ENCODE results near the gene APCDD1.

APCDD1 gene

DNA sequence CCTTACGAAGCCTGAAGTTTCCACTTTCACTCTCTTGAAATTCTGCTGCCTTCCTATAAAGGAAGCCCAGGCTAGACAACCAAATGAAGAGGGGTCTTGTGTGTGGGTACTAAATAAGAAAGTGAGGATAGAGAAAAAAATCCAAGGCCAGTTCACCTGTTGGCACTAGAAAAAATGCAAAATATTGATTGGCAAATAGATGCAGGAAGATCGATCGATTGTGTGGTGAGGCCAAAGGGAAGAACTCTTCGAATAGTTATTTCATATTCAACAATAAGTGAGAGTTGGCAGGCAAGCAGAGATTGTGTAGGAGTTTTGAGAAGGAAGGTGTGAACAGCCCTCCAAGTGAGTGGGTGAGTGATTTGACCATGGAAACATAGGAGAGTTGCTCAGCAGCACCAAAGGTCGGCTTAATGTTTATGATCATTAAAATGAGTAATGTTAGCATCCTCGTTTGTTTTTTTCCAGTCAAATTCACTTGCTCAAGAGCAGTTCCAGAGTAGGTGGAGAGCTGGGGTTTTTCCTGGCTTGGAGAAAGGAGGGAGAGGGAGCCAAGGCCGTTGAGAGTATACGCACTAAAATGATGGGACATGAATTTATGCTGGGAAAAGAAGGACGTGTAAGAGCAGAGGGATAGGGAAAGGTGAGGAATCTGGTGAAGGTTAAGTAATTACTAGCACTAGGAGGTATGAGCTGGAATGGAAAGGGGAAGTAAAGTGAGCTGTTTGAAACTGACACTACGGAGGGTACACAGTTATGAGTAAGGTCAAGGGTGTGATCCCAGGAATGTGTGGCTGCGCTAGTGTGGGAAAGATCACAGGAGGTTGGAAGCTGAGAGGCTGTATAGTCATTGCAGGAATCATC, 70.3 kb downstream of the APCDD1 start:
- ChIA-PET CTCF (interaction anchor here (1.3 to 2.1 kb wide), 2 partner anchors 35 to 553 kb away, joined by 3 to 6 read pairs; no protein-coding TSS in a partner anchor), POLR2A (interaction anchor here (0.7 kb wide), 1 partner anchor 560 kb away, joined by 3 read pairs; no protein-coding TSS in a partner anchor)

DNA sequence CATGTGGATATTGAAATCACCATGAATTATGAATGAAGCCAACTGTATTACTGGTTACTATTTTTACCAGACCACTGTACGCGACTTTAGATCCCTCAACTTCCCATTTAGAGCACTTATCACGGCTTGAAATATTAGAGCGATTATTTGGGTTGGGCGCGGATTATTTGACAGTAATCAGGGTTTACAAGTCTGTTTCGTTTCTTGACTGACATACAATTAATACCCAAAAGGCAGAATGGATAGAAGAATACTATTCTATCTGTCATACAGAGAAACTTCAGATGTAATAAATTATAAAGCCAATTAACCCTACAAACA, 70.9 kb downstream of the APCDD1 start:
- ChIA-PET POLR2A (interaction anchor here (0.7 to 1.0 kb wide), 3 partner anchors 19 to 560 kb away, joined by 3 to 6 read pairs (median 3); no protein-coding TSS in a partner anchor), CTCF (interaction anchor here (0.9 to 2.1 kb wide), 3 partner anchors 34 to 555 kb away, joined by 3 to 6 read pairs (median 3); no protein-coding TSS in a partner anchor)
- H3K4me3 ChIP-seq (ENCODE audit: low read depth, low read length): peak overlapping the region; percentile 70
- no peak for DNase-seq (ENCODE audit: low read depth, low spot score)
- no peak for TF ChIP-seq CTCF (IDR thresholded peaks at IDR 0.05; ENCODE audit: insufficient read depth, low read length, missing control alignments)

More for the DNA sequence above, 70.3 kb downstream of the APCDD1 start:
- TF ChIP-seq CTCF (IDR thresholded peaks at IDR 0.05; ENCODE audit: insufficient read depth, low read length, missing control alignments): no peak
- H3K4me3 ChIP-seq (ENCODE audit: low read depth, low read length): no peak overlapping the region
- DNase-seq (ENCODE audit: low read depth, low spot score): no peak

DNA sequence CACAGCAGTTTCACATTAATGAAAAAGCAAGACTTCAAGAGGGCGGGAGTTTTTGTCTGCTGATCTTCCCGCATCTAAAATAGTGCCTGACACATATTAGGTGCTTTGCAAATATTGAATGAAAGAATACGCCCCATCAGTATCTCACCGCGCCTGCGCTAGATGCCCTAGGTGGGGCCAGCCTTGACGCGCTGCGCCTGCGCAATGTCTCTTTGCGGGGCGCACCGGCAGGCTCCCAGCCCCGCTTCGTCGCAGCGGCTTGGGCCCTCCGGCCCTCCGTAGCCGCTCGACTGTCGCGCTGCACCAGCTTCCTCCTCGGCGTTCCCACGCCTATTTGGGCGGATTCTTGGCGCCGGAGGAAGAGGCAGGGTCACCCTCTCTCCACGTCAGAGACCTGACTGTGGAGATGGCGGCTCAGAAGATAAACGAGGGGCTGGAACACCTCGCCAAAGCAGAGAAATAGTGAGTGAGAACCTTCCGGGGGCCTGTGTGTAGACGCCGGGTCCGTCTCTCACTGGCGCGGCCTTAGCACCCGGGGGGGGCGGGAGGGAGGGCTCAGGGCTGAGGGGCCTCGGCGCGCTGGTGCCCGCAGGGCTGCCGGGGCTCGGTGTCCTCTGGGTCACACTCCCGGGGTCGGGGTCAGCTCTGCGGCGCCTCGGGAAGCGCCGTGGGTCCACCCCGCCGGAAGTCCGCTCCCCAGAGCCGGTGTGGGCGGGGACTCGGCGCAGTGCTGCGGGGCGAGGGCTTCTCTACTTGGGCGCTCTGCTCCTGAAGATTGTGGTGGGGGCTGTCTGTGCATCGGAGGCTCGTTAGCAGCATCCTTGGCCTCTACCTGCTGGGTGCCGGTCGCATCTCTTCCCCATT, 71.5 kb downstream of the APCDD1 start, which contains the start of gene NAPG:
TSS of gene NAPG (plus strand) at position 331 of the 864 bp plus-strand sequence. CDS start at position 407, 76 bp downstream.
- CTCF ChIA-PET: interaction anchor here (0.9 to 2.1 kb wide), 3 partner anchors 33 to 556 kb away, joined by 3 to 6 read pairs (median 3); no protein-coding TSS in a partner anchor
- H3K4me3 ChIP-seq (ENCODE audit: low read depth, low read length): peak within 1 kb of the TSS; percentile 70
- POLR2A ChIA-PET: interaction anchor here (0.7 to 1.0 kb wide), 3 partner anchors 18 to 561 kb away, joined by 3 to 6 read pairs (median 3); no protein-coding TSS in a partner anchor
- DNase-seq (ENCODE audit: low read depth, low spot score): peak; percentile 57
- TF ChIP-seq CTCF (IDR thresholded peaks at IDR 0.05; ENCODE audit: insufficient read depth, low read length, missing control alignments): no peak

GRCh38 chr18:10526561-10526949, 72.1 kb downstream of the APCDD1 start:
- no peak for TF ChIP-seq CTCF (IDR thresholded peaks at IDR 0.05; ENCODE audit: insufficient read depth, low read length, missing control alignments)
- CTCF ChIA-PET: interaction anchor here (2.1 to 2.5 kb wide), 2 partner anchors 555 kb away, joined by 6 to 10 read pairs; no protein-coding TSS in a partner anchor
- POLR2A ChIA-PET: no interaction called here
- H3K4me3 ChIP-seq (ENCODE audit: low read depth, low read length): peak overlapping the region; percentile 70
- DNase-seq (ENCODE audit: low read depth, low spot score): no peak

GRCh38 chr18:10528439-10528838, 74.0 kb downstream of the APCDD1 start:
- ChIA-PET POLR2A (no interaction called here), CTCF (interaction anchor here (0.9 to 2.5 kb wide), 3 partner anchors 9 to 557 kb away, joined by 3 to 10 read pairs (median 10); no protein-coding TSS in a partner anchor)
- DNase-seq (ENCODE audit: low read depth, low spot score): no peak
- H3K4me3 ChIP-seq (ENCODE audit: low read depth, low read length): no peak overlapping the region
- TF ChIP-seq CTCF (IDR thresholded peaks at IDR 0.05; ENCODE audit: insufficient read depth, low read length, missing control alignments): no peak

Data from AG04449 (cell line).